Endothelial cell of umbilical vein (primary cell): ENCODE measurements around the gene RBM4B.

Experiments used
- CTCF ChIP-seq, 2 donors: IDR thresholded peaks; 1 replicate in 1 of 2; 2 replicates in 1 of 2; pipeline ENCODE4 v1.5.1; 2011; ENCODE audit warnings: low read length in 2 of 2, mild to moderate bottlenecking in 2 of 2, moderate library complexity in 2 of 2, control low read depth in 1 of 2, inconsistent platforms in 1 of 2, low read depth in 1 of 2; ENCODE audit not compliant: insufficient read depth in 1 of 2; ENCODE audit errors: extremely low read depth in 1 of 2
- GATA2 ChIP-seq: IDR thresholded peaks from 2 replicates; pipeline ENCODE4 v1.7.0; 2011; ENCODE audit warnings: low read depth, mild to moderate bottlenecking, moderate library complexity, mixed read lengths, low read length; ENCODE audit not compliant: insufficient read length, insufficient read depth
- MAX ChIP-seq: IDR thresholded peaks from 2 replicates; pipeline ENCODE4 v1.6.1; 2011; ENCODE audit not compliant: insufficient read depth, insufficient read length
- POLR2A ChIP-seq: IDR thresholded peaks from 2 replicates; pipeline ENCODE4 v1.6.1; 2012; ENCODE audit warnings: low read depth, mild to moderate bottlenecking, control low read depth, low read length
- POLR2AphosphoS5 ChIP-seq: IDR thresholded peaks from 2 replicates; pipeline ENCODE4 v1.6.1; 2012; ENCODE audit warnings: low read depth, mild to moderate bottlenecking, control low read depth, low read length, moderate library complexity; ENCODE audit not compliant: insufficient read depth

DNA sequence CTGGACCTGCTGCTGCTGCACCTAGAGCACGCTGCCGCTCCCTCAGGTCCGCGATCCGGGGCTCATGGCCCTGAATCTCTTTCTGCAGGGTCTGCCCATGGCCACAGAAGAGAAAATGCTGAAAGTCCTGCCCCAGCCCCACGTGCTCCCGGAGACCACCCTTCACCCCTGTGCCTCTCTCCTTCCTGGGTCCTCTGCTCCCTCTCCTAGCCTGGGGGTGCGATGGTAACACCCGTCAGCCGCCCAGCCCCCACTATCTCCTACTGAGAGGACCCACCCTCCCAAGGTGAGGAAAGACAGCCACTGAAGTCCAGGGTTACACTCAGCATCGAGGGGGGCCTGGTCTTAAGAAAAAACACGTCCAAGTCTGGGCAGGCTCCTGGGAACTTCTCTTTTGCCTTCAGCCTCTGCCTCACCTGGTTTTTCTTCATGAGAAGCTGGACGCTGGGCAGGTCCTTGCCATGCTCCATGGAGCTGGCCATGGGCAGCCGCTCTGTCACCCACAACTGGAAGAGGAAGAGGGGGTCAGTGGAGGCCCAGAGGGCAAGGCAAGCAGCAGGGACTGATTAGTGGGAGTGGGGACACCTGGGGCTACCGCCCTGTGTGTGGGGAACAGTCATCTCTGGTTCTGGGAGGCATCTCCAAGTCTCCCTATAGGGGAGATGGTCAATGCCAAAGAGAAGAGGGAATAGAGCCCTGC lies 15.8 kb upstream of the RBM4B start:
- TF ChIP-seq CTCF (IDR thresholded peaks at IDR 0.05; ENCODE audit: extremely low read depth in 1 of 2, insufficient read depth in 1 of 2, low read depth in 1 of 2, low read length in 2 of 2), result no peak
- TF ChIP-seq POLR2A, result no peak
- no peak for TF ChIP-seq GATA2
- no peak for TF ChIP-seq POLR2AphosphoS5
- TF ChIP-seq MAX, result no peak
